Measurements from ENCODE around the gene PRRC2B. TPM values are rescaled to one million over a fixed set of nuclear protein-coding genes. Genes with fewer than 3 reads are reported as not detected.
A peak's percentile ranks its signal among the peaks of the same experiment; 100 is the strongest.
"Not testable (repeated sequence)": the region's sequence is repeated elsewhere in the genome, so short reads cannot be mapped to it uniquely, and the experiment has no call there.

Gene PRRC2B
- total and polyA plus RNA-seq, 2 of the 13 experiments (the other 11 are each of a cell fraction or from before 2014, with no cell fraction given), result 20.8 to 37.4 TPM

DNA sequence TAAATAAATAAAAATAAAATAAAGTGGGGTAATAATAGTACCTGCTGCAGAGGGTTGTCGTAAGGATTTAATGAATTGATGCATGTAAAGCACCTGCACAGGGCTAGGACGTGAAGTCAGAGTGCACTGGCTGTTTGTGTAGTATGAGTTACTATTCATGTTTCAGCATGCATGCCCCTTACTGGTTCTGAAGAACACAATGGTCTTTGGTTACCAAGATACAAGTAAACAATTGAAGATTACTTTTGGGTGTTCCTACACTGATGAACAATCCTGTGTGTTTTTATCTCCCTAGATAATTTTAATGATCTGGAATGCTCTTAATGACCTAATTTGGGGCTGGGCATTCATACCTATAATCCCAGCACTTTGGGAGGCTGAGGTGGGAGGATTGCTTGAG, 23.2 kb upstream of the PRRC2B start (continued):
- TF ChIP-seq SALL1 (CRISPR knock-in tag; IDR thresholded peaks at IDR 0.05), result no peak
- TF ChIP-seq ZNF577 (CRISPR knock-in tag; IDR thresholded peaks at IDR 0.05; ENCODE audit: borderline replicate concordance, low read depth), result no peak
- no peak for TF ChIP-seq NBN (conservative IDR thresholded peaks at IDR 0.05)

DNA sequence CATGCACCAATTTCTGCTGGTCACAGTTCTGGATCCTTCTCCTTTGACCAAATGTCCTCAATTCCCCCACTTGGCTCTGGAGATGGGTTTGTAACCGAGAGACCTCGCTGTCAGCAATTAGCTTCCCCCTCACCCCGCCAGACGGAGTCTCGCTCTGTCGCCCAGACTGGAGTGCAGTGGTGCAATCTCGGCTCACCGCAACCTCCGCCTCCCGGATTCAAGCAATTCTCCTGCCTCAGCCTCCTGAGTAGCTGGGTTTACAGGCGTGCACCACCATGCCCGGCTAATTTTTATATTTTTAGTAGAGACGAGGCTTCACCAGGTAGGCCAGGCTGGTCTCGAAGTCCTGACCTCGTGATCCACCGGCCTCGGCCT, 21.3 kb upstream of the PRRC2B start:
- H4K20me1 ChIP-seq (ENCODE audit: insufficient read depth, low read length); FAIRE-seq; BruUV-seq (replicated peaks); in situ Hi-C loops (cut with HindIII; ENCODE audit: extremely low pct_ligation_motif_present, low pct_unique_long_range_greater_than_20kb); H3K27me3 ChIP-seq (ENCODE audit: control insufficient read depth in 1 of 2, insufficient read depth in 2 of 2, low read length in 2 of 2); intact Hi-C loops (cut with micrococcal nuclease; ENCODE audit: unreplicated experiment); H3K9me3 ChIP-seq (ENCODE audit: low read length); CTCF ChIA-PET (ENCODE audit: low intra/inter-chr PET ratio, low total read pairs); DNase-seq (ENCODE audit: low spot score); H3K79me2 ChIP-seq (ENCODE audit: insufficient read depth, low read length); H2AFZ ChIP-seq (ENCODE audit: low read length); H3K36me3 ChIP-seq (replicated peaks in 1 of 2; ENCODE audit: control insufficient read depth in 1 of 2, insufficient read depth in 2 of 2, low read length in 2 of 2): not testable (repeated sequence)
- TF ChIP-seq MTF2 (CRISPR knock-in tag; IDR thresholded peaks at IDR 0.05; ENCODE audit: borderline replicate concordance) (0 out of 2 replicates have a peak, but pooled peaks have one; percentile 3), ZNF678 (CRISPR knock-in tag; IDR thresholded peaks at IDR 0.05) (0 out of 2 replicates have a peak, but pooled peaks have one; percentile 11), ZNF234 (CRISPR knock-in tag; conservative IDR thresholded peaks at IDR 0.05) (0 out of 2 replicates have a peak, but pooled peaks have one; percentile 4), ZNF460 (CRISPR knock-in tag; IDR thresholded peaks at IDR 0.05; ENCODE audit: borderline replicate concordance) (0 out of 2 replicates have a peak, but pooled peaks have one; percentile 69), ZBTB38 (CRISPR knock-in tag; IDR thresholded peaks at IDR 0.05) (0 out of 2 replicates have a peak, but pooled peaks have one; percentile 4), CEBPG (CRISPR knock-in tag; IDR thresholded peaks at IDR 0.05) (0 out of 2 replicates have a peak, but pooled peaks have one; percentile 28), ZNF441 (CRISPR knock-in tag; IDR thresholded peaks at IDR 0.05; ENCODE audit: borderline replicate concordance) (peak; percentile 98), NAIF1 (CRISPR knock-in tag; IDR thresholded peaks at IDR 0.05; ENCODE audit: borderline replicate concordance) (0 out of 2 replicates have a peak, but pooled peaks have one; percentile 5), ZNF850 (CRISPR knock-in tag; conservative IDR thresholded peaks at IDR 0.05) (0 out of 2 replicates have a peak, but pooled peaks have one; percentile 3), DZIP1 (CRISPR knock-in tag; IDR thresholded peaks at IDR 0.05) (0 out of 2 replicates have a peak, but pooled peaks have one; percentile 4)
- TF ChIP-seq, protein P1, sequence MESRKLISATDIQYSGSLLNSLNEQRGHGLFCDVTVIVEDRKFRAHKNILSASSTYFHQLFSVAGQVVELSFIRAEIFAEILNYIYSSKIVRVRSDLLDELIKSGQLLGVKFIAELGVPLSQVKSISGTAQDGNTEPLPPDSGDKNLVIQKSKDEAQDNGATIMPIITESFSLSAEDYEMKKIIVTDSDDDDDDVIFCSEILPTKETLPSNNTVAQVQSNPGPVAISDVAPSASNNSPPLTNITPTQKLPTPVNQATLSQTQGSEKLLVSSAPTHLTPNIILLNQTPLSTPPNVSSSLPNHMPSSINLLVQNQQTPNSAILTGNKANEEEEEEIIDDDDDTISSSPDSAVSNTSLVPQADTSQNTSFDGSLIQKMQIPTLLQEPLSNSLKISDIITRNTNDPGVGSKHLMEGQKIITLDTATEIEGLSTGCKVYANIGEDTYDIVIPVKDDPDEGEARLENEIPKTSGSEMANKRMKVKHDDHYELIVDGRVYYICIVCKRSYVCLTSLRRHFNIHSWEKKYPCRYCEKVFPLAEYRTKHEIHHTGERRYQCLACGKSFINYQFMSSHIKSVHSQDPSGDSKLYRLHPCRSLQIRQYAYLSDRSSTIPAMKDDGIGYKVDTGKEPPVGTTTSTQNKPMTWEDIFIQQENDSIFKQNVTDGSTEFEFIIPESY (CRISPR knock-in tag; IDR thresholded peaks at IDR 0.05), result peak; percentile 60; the same call in 1 of the 2 replicates
- peak overlapping the region; percentile 85 for H3K4me2 ChIP-seq (ENCODE audit: low read depth, low read length)
- H3K4me1 ChIP-seq (ENCODE audit: insufficient read depth, low read length), result peaks cover 24% of the 10 kb centered on the region
- WGBS (ENCODE audit: low lambda C conversion rate), result 45% methylated on average over 17 of the region's 17 CpGs
- ATAC-seq, result peak; percentile 11
- H3K27ac ChIP-seq (ENCODE audit: extremely low read length, insufficient read depth, low read length), result peak overlapping the region; percentile 70
- POLR2A ChIA-PET, result interaction anchor here (1.4 to 2.0 kb wide), 10 partner anchors 11 to 91 kb away, joined by 3 to 37 read pairs (median 7); no protein-coding TSS in a partner anchor
- H3K9ac ChIP-seq (ENCODE audit: insufficient read depth, low read depth, low read length), result peak overlapping the region; percentile 72
- peak overlapping the region; percentile 40 to 79 (median 79); a peak in 5 of 6 replicates for H3K4me3 ChIP-seq (replicated peaks in 1 of 3; ENCODE audit: insufficient read depth in 1 of 3, low read depth in 2 of 3, low read length in 3 of 3)
